Activated CD4-positive, alpha-beta T cell treated with anti-CD3 and anti-CD28 coated beads, Interleukin-2, amount 50 U/mL, for 24 hours (primary cell): Measurements from ENCODE around the gene CZIB.
"Not testable (repeated sequence)": the region's sequence is repeated elsewhere in the genome, so short reads cannot be mapped to it uniquely, and the experiment has no call there.

Source experiments
- DNase-seq, 2 donors: peaks; one replicate each; pipeline ENCODE4 v3.0.0-alpha.2; 2020; ENCODE audit warnings: low read depth in 1 of 2, low spot score in 1 of 2

CZIB gene

GRCh38 chr1:53238197-53239155, 18.0 kb upstream of the CZIB start, which contains the start of gene MAGOH:
MAGOH (minus strand) TSS chr1:53238518; CDS start chr1:53238448, 70 bp downstream.
- peak; percentile 95 for DNase-seq

DNA sequence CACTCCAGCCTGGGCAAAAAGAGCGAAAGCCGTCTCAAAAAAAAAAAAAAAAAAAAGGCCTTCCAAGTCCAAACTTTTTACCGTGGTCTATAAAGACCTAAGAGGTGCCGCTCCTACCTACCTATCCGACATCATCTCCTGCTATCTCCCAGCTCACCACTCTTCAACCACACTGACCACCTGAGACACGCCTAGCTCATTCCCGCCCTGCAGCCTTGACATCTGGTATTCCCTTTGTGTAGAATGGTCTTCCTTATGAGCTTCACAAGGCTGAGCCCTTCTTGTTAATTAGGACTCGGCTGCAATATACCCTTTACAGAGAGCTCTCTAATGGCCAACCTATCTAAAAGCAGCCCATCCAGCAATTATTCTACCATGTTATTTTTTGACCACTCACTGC, 17.2 kb upstream of the CZIB start:
- no peak for DNase-seq

- DNase-seq = no peak
Observed at GRCh38 chr1:53220962-53221286, 490 bp upstream of the CZIB start.

DNA sequence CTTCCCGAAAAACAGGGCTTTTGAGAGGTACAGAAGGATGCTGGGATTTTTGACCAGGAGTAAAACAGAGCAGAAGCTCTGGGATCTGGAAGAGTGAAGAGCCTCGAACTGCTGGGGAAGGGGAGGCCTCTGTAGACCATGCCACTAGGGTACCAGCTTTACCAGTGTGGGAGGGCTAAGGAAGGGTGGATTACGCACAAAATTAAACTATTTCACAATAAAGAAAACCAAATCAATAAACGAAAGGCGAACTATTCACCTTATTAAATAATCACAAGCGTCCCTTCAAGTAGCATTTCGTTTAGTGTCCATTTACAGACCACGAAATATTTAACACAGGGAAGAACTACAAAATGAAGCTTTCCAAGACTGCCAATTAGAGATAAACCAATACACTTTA, 723 bp downstream of the CZIB start:
- DNase-seq = no peak

DNA sequence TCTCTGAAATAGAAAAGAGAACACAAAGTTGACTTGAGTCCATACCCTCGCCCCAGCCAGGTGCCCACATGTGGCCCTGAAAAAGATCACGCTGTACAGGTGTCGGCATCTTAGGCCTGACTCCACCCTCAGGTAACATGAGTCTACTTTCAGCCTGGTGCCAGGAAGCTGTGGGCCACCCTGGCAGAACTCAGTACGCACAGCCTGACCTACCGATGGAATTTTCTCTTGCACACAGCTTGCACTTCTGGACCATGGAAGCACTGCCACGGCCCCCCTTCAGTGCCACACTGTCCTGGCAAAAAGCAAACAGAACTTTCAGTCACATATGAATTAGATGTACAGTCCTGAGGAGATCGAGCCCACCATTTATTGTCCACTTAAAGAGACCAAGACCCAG, 2.2 kb downstream of the CZIB start:
- no peak for DNase-seq

DNA sequence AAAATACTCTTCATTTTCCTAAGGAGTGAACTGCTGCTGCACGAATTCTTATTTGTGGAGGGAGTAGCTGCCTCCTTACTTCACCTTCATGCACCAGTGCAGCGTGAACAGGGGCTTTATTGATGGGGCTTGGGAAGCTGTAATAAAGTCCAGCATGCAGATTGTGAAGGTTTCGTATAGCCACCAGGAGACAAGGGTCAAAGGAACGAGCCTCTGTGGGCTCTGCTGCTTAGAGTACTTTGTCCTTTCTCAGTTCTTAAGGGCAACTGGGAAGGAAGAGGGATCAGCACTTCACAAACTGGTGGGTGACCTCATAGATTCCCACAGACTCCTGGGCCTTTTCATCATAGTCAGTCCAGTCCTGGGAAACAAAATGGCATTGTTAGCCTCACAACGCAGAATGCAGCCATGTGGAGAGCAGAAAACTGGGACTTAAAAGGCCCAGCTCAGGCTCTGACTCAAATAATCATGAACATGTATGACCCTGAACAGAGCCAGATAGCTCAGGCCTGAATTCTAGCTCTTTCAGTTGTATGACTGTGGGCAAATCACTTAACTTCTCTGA, 6.0 kb downstream of the CZIB start:
- no peak for DNase-seq

GRCh38 chr1:53210954-53211353, 9.5 kb downstream of the CZIB start:
- no peak for DNase-seq

GRCh38 chr1:53210352-53210751, 10.1 kb downstream of the CZIB start:
- DNase-seq = no peak

GRCh38 chr1:53207726-53208125, 12.7 kb downstream of the CZIB start:
- no peak for DNase-seq

DNA sequence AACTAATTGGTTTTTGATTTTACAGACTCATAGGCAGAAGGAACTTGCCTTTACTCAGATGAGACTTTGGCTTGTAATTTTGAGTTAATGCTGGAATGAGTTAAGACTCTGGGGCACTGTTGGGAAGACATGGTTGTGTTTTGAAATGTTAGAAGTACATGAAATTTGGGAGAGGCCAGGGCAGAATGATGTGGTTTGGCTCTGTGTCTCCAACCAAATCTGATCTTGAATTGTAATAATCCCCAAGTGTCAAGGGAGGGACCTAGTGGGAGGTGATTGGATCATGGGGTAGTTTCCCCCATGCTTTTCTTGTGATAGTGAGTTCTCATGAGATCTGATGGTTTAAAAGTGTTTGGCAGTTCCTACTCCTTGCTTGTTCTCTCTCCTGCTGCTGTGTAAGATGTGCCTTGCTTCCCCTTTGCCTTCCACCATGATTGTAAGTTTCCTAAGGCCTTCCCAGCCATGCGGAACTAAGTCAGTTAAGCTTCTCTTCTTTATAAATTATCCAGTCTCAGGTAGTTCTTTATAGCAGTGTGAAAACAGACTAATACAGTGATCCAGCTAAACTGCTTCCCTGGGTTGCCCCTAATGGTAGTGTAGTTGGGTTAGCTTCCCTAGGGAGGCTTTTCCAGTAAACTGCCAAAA, 13.6 kb downstream of the CZIB start:
- DNase-seq = no peak

GRCh38 chr1:53206083-53206685, 14.2 kb downstream of the CZIB start:
- not testable (repeated sequence) for DNase-seq

- DNase-seq = not testable (repeated sequence)
Observed at GRCh38 chr1:53205496-53205895, 14.9 kb downstream of the CZIB start.

DNA sequence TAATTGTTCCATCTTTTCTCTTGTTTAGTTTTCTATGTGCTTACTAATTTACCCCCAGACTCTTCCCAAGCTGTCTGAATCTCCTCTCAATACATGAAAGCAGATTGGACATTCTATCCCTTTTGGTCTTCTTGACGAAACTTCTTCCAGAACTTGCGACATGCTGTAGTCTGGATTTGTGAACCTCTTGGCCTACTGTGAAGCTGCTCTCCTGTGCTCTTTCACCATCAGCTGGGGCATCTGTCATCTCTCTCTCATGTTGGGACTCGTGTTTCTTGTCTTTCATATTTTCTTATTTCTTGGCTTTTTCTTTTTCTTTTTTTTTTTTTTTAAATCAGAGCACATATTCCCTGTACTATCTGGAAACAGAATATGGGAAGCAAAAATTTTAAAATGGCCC, 17.0 kb downstream of the CZIB start:
- DNase-seq = no peak

DNA sequence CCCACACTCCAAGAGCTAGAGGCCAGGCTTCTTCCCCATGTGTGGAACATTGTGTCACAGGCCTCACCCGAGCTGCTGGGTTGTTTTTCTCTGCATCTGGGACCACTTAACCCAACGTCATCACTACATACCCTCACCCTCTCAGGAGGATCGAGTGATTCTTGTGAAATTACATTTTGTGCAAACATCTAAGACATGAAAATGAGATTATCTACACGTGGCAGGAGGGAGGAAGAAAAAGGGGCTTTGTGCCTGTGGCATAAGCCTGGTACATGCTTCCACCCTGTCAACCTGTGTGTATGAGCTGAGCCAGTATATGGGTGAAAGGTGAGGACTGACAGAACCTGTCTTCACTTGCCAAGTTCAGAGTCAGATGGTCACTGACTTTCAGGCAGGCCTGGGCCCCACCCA, 22.2 kb downstream of the CZIB start:
- no peak for DNase-seq

GRCh38 chr1:53197291-53198200, 22.9 kb downstream of the CZIB start:
- DNase-seq = no peak

GRCh38 chr1:53196485-53197290, 23.7 kb downstream of the CZIB start, which contains the start of gene CPT2:
CPT2 (plus strand) TSS chr1:53196824; CDS start chr1:53196944, 120 bp downstream.
- DNase-seq = peak; percentile 66 to 86

GRCh38 chr1:53196017-53196484, 24.4 kb downstream of the CZIB start:
- no peak for DNase-seq

DNA sequence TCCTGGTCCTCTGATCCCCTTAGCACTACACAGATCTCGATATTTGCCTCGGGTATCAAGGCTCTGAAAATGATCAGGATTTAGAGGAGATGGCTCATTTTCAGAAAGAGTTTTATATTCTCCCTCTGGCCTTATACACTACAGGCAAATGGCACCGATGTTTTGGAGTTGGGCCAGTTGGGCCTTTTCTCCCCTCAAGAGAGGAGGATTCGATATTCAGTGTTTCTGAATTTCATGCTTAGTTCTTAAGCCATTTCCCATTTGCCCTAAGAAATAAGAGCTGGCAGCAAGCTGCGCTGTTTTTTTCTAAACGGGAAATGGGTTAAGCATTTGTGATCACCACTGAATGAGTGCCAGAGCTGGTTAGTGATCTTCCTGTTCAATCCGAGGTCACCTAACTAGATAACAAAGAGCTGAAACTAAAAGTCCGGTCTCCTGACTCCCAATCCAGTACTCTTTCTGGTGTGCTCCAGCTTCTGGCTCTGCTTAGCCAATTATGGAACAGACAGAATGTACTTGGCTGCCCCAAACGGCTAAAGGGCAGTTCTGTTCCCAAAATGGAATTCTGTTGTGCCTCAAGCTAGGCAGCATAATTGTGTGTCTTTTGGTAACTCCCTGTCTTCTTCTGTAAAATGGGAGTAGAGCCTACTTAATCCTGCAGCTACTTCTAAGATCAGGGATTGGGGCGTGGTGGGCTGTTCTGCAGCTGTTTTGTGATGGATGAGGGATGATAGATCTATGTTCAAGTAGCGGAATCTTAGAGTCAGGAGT, 25.0 kb downstream of the CZIB start:
- DNase-seq = no peak

GRCh38 chr1:53190210-53190611, 30.2 kb downstream of the CZIB start:
- no peak for DNase-seq
